ENCODE results near the gene CFAP43. TPM values are rescaled to one million over a fixed set of nuclear protein-coding genes. Genes with fewer than 3 reads are reported as not detected.

Gene CFAP43
- total and polyA plus RNA-seq, 9 of the 15 experiments (the other 6 are each of a cell fraction or from before 2014, with no cell fraction given) = 0.07 to 0.86 (median 0.11) TPM; not detected in 1

DNA sequence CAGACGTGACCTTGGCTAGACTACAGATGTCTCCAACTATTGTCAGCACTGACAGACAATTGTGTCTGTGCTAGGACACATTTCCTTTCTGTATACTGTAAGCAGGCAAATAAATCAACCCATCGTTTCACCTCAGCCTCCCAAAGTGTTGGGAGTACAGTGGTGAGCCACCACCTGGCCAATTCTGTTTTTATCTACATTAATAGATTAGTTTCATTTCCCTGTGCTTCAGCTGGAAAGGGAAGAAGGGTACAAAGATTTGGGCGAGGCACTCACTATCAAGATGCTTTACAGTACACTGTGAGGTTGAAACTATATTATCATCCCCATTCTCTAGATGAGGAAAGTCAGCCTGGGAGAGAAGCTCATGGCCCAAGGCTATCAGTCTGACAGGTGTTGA is 88.3 kb downstream of the CFAP43 start:
- no TSS peak for BruUV-seq (replicated peaks)
- Histone ChIP-seq H3K27ac (ENCODE audit: extremely low read depth, low read depth, low read length) (no peak overlapping the region), H3K9me3 (replicated peaks; ENCODE audit: control insufficient read depth, insufficient read depth, low read depth, low read length) (no peaks in the 10 kb centered on the region), H3K27me3 (ENCODE audit: control insufficient read depth in 2 of 2, insufficient read depth in 2 of 2, low read length in 2 of 2) (no peaks in the 10 kb centered on the region; a peak in 1 of 5 replicates), H4K20me1 (replicated peaks; ENCODE audit: control insufficient read depth, insufficient read depth, low read length) (no peaks in the 10 kb centered on the region), H3K4me2 (ENCODE audit: insufficient read depth, low read length) (no peak overlapping the region), H3K36me3 (ENCODE audit: control insufficient read depth, insufficient read depth, low read length) (no peaks in the 10 kb centered on the region), H3K4me3 (no peak overlapping the region), H3K79me2 (ENCODE audit: control insufficient read depth, insufficient read depth, low read length) (no peaks in the 10 kb centered on the region), H3K9me1 (ENCODE audit: control insufficient read depth, insufficient read depth, low read length) (no peaks in the 10 kb centered on the region), H3K4me1 (replicated peaks in 1 of 2; ENCODE audit: control insufficient read depth in 2 of 2, insufficient read depth in 2 of 2, low read length in 2 of 2) (no peaks in the 10 kb centered on the region), H2AFZ (ENCODE audit: low read depth, low read length) (no peak overlapping the region), H3K9ac (ENCODE audit: insufficient read depth in 1 of 2, low read depth in 2 of 2, low read length in 2 of 2) (no peak overlapping the region)
- DNase-seq (ENCODE audit: extremely low read depth in 1 of 4, low spot score in 3 of 4) = no peak
- POLR2A ChIA-PET = interaction anchor here (0.6 kb wide), 1 partner anchor 69 kb away, joined by 3 read pairs; no protein-coding TSS in a partner anchor
- intact Hi-C loops (cut with micrococcal nuclease) = no loop called here
- 4% methylated on average over 2 of the region's 3 CpGs for WGBS (ENCODE audit: insufficient coverage, low coverage, missing lambda C conversion rate)
- TF ChIP-seq RUNX1 (IDR thresholded peaks at IDR 0.05; ENCODE audit: low read depth) (no peak), SAFB (IDR thresholded peaks at IDR 0.05; ENCODE audit: borderline replicate concordance, low read depth, low read length) (no peak), MAFF (IDR thresholded peaks at IDR 0.05; ENCODE audit: low read length) (no peak), NRF1 (conservative IDR thresholded peaks at IDR 0.05 in 1 of 2, IDR thresholded peaks at IDR 0.05 in 1 of 2) (no peak), ZFP36 (IDR thresholded peaks at IDR 0.05; ENCODE audit: low read depth, low read length, partially characterized antibody) (no peak), MAZ (CRISPR knock-in tag; conservative IDR thresholded peaks at IDR 0.05 in 1 of 2, IDR thresholded peaks at IDR 0.05 in 1 of 2) (no peak), MYBL2 (IDR thresholded peaks at IDR 0.05; ENCODE audit: low read depth) (no peak), MYBL2 (CRISPR knock-in tag; IDR thresholded peaks at IDR 0.05; ENCODE audit: borderline replicate concordance) (no peak), MLX (CRISPR knock-in tag; conservative IDR thresholded peaks at IDR 0.05) (no peak), ETV6 (IDR thresholded peaks at IDR 0.05; ENCODE audit: borderline replicate concordance in 1 of 2, low read depth in 2 of 2, low read length in 1 of 2) (no peak), ETV6 (CRISPR knock-in tag; IDR thresholded peaks at IDR 0.05; ENCODE audit: borderline replicate concordance) (no peak), EP300 (IDR thresholded peaks at IDR 0.05; ENCODE audit: low read length) (no peak), MXD1 (CRISPR knock-in tag; IDR thresholded peaks at IDR 0.05; ENCODE audit: borderline replicate concordance, poor library complexity, severe bottlenecking) (no peak), CREBBP (IDR thresholded peaks at IDR 0.05; ENCODE audit: low read depth, low read length) (no peak), SMAD2 (IDR thresholded peaks at IDR 0.05; ENCODE audit: low read depth, low read length) (no peak), ZZZ3 (IDR thresholded peaks at IDR 0.05) (no peak), TAF1 (IDR thresholded peaks at IDR 0.05; ENCODE audit: control insufficient read depth, extremely low read depth, insufficient read depth, low read length, severe bottlenecking) (no peak), ZNF639 (CRISPR knock-in tag; conservative IDR thresholded peaks at IDR 0.05 in 1 of 2, IDR thresholded peaks at IDR 0.05 in 1 of 2) (no peak), TCF7 (IDR thresholded peaks at IDR 0.05; ENCODE audit: borderline replicate concordance) (no peak), ESRRB (CRISPR knock-in tag; IDR thresholded peaks at IDR 0.05; ENCODE audit: borderline replicate concordance) (no peak)
- no peak for FAIRE-seq
- in situ Hi-C loops (cut with MboI) = no loop called here
- CTCF ChIA-PET (ENCODE audit: low intra/inter-chr PET ratio) = no interaction called here
- ATAC-seq = no peak
